Keratinocyte (primary cell): ENCODE results near the gene CAPN15. TPM values are rescaled to one million over a fixed set of nuclear protein-coding genes. Genes with fewer than 3 reads are reported as not detected.

Experiments
- DNase-seq: peaks from one replicate; pipeline ENCODE4 v3.0.0-alpha.2; 2011; ENCODE audit warnings: low read depth, missing footprints, low spot score
- FAIRE-seq: peaks from 2 replicates; lab custom pipeline; 2011; peaks lifted over from hg19 to GRCh38; lab: Jason Lieb, UNC
- H2AFZ ChIP-seq: 2 replicates; pipeline ENCODE4 v1.6.0; 2012; ENCODE audit warnings: low read length, control low read depth, inconsistent platforms; ENCODE audit not compliant: control insufficient read depth
- H3K27ac ChIP-seq: 2 replicates; pipeline ENCODE4 v1.5.1; 2011; ENCODE audit warnings: low read length; ENCODE audit not compliant: control insufficient read depth, insufficient read depth
- H3K27me3 ChIP-seq: 3 replicates; pipeline ENCODE4 v1.6.0; 2011; ENCODE audit warnings: low read length; ENCODE audit not compliant: control insufficient read depth, insufficient read depth; ENCODE audit errors: extremely low read depth
- H3K36me3 ChIP-seq, 2 experiments: 2 replicates in 1 of 2; 3 replicates in 1 of 2; pipeline ENCODE4 v1.5.1; 2011; ENCODE audit warnings: low read length in 2 of 2, mild to moderate bottlenecking in 1 of 2; ENCODE audit not compliant: control insufficient read depth in 2 of 2, insufficient read depth in 2 of 2; ENCODE audit errors: extremely low read depth in 1 of 2
- H3K4me1 ChIP-seq: 3 replicates; pipeline ENCODE4 v1.5.1; 2011; ENCODE audit warnings: low read length; ENCODE audit not compliant: control insufficient read depth, insufficient read depth; ENCODE audit errors: extremely low read depth
- H3K4me2 ChIP-seq: 3 replicates; pipeline ENCODE4 v1.6.0; 2011; ENCODE audit warnings: low read depth, low read length; ENCODE audit not compliant: control insufficient read depth, insufficient read depth; ENCODE audit errors: extremely low read depth
- H3K4me3 ChIP-seq, 3 experiments: fragments of 200-600 bp in 1 of 3; sonication (generic) in 1 of 3; 2 replicates in 2 of 3; 3 replicates in 1 of 3; pipeline ENCODE4 v1.5.1; 2011 to 2016; ENCODE audit warnings: low read length in 3 of 3, mild to moderate bottlenecking in 3 of 3, control low read depth in 2 of 3, inconsistent platforms in 1 of 3, low read depth in 1 of 3, mixed read lengths in 1 of 3, mixed run types in 1 of 3, moderate library complexity in 1 of 3; ENCODE audit not compliant: control insufficient read depth in 2 of 3, insufficient read depth in 2 of 3; ENCODE audit errors: extremely low read depth in 1 of 3
- H3K79me2 ChIP-seq: 2 replicates; pipeline ENCODE4 v1.6.0; 2012; ENCODE audit warnings: low read length; ENCODE audit not compliant: control insufficient read depth, insufficient read depth
- H3K9ac ChIP-seq: 3 replicates; pipeline ENCODE4 v1.6.0; 2011; ENCODE audit warnings: low read length; ENCODE audit not compliant: control insufficient read depth, insufficient read depth; ENCODE audit errors: extremely low read depth
- H3K9me1 ChIP-seq: 3 replicates; pipeline ENCODE4 v1.6.0; 2011; ENCODE audit warnings: low read length; ENCODE audit not compliant: control insufficient read depth, insufficient read depth; ENCODE audit errors: extremely low read depth
- H3K9me3 ChIP-seq: 2 replicates; pipeline ENCODE4 v1.5.1; 2012; ENCODE audit warnings: low read depth, low read length; ENCODE audit not compliant: control insufficient read depth
- H4K20me1 ChIP-seq: 3 replicates; pipeline ENCODE4 v1.6.0; 2011; ENCODE audit warnings: low read length; ENCODE audit not compliant: control insufficient read depth, insufficient read depth; ENCODE audit errors: extremely low read depth
- CTCF ChIP-seq, 3 experiments: IDR thresholded peaks in 1 of 3; conservative IDR thresholded peaks in 1 of 3; optimal IDR thresholded peaks in 1 of 3; 2 replicates in 2 of 3; 3 replicates in 1 of 3; pipeline versions ENCODE3 to v1.5.1; 2011; ENCODE audit warnings: low read length in 3 of 3, mild to moderate bottlenecking in 3 of 3, moderate library complexity in 2 of 3, control low read depth in 1 of 3, inconsistent platforms in 1 of 3; ENCODE audit not compliant: insufficient read depth in 2 of 3; ENCODE audit errors: extremely low read depth in 1 of 3
- EZH2 ChIP-seq: IDR thresholded peaks from one replicate; pipeline ENCODE4 v1.6.1; 2012; ENCODE audit warnings: inconsistent platforms, mild to moderate bottlenecking, low read length, moderate library complexity
- dilution Hi-C: fragments of 300-500 bp; cut with MboI; formaldehyde crosslinking; loops from one replicate; pipeline ENCODE4 v1.7.0; 2020; ENCODE audit warnings: low sequenced_read_pairs; ENCODE audit not compliant: extremely low pct_ligation_motif_present
- polyA plus RNA-seq, 5 experiments: library from polyadenylated mRNA; depleted of rRNA in 3 of 5; stranded (reverse) in 3 of 5; stranded (forward) in 1 of 5; unstranded in 1 of 5; fragments of >200 nt; gene quantifications; 1 replicate in 1 of 5; 2 replicates in 3 of 5; 3 replicates in 1 of 5; pipeline versions ENCODE4 v1.2.1 to v1.2.3, GENCODE V29; 2011 to 2012; ENCODE audit warnings: missing spikeins in 2 of 5, low read depth in 1 of 5, low replicate concordance in 1 of 5

CAPN15 gene
- polyA plus RNA-seq, 1 donor (not counting 4 experiments of a cell fraction or from before 2014, with no cell fraction given) = 7.9 TPM

GRCh38 chr16:582614-583331 lies 55.3 kb downstream of the CAPN15 start:
- no peaks in the 10 kb centered on the region for H3K9me3 ChIP-seq
- no peak overlapping the region for H3K4me2 ChIP-seq
- H3K27ac ChIP-seq = no peak overlapping the region
- H3K36me3 ChIP-seq = peaks cover 0 to 4% of the 10 kb centered on the region in 2 experiments
- FAIRE-seq (no peak), DNase-seq (no peak)
- dilution Hi-C loops = no loop called here
- H3K27me3 ChIP-seq = peaks cover 3% of the 10 kb centered on the region
- TF ChIP-seq CTCF (optimal IDR thresholded peaks at IDR 0.05 in 1 of 3, IDR thresholded peaks at IDR 0.05 in 1 of 3, conservative IDR thresholded peaks at IDR 0.05 in 1 of 3; ENCODE audit: extremely low read depth in 1 of 3, insufficient read depth in 2 of 3, low read length in 3 of 3) = no peak
- TF ChIP-seq EZH2 = no peak
- H2AFZ ChIP-seq = no peak overlapping the region
- peaks cover 6% of the 10 kb centered on the region for H3K4me1 ChIP-seq
- no peaks in the 10 kb centered on the region for H3K79me2 ChIP-seq
- H3K9ac ChIP-seq = no peak overlapping the region
- H4K20me1 ChIP-seq = peaks cover 2% of the 10 kb centered on the region
- H3K9me1 ChIP-seq = no peaks in the 10 kb centered on the region
- no peak overlapping the region for H3K4me3 ChIP-seq

GRCh38 chr16:583470-583814 lies 55.9 kb downstream of the CAPN15 start:
- TF ChIP-seq EZH2 (no peak), CTCF (optimal IDR thresholded peaks at IDR 0.05 in 1 of 3, IDR thresholded peaks at IDR 0.05 in 1 of 3, conservative IDR thresholded peaks at IDR 0.05 in 1 of 3; ENCODE audit: extremely low read depth in 1 of 3, insufficient read depth in 2 of 3, low read length in 3 of 3) (no peak)
- no peak for DNase-seq
- H3K4me3 ChIP-seq = no peak overlapping the region
- H4K20me1 ChIP-seq = peaks cover 2% of the 10 kb centered on the region
- no peak overlapping the region for H2AFZ ChIP-seq
- H3K9me3 ChIP-seq = no peaks in the 10 kb centered on the region
- no peaks in the 10 kb centered on the region for H3K9me1 ChIP-seq
- H3K4me2 ChIP-seq = no peak overlapping the region
- H3K27me3 ChIP-seq = peaks cover 3% of the 10 kb centered on the region
- FAIRE-seq = no peak
- peaks cover 13% of the 10 kb centered on the region for H3K4me1 ChIP-seq
- peaks cover 5% of the 10 kb centered on the region for H3K79me2 ChIP-seq
- peaks cover 0 to 4% of the 10 kb centered on the region in 2 experiments for H3K36me3 ChIP-seq
- no peak overlapping the region for H3K27ac ChIP-seq
- H3K9ac ChIP-seq = no peak overlapping the region
- dilution Hi-C loops = no loop called here
